CD14-positive monocyte (primary cell): ENCODE measurements around the gene HTR3A. TPM values are rescaled to one million over a fixed set of nuclear protein-coding genes. Genes with fewer than 3 reads are reported as not detected.

Experiments used
- DNase-seq, 3 donors: peaks; one replicate each; pipeline ENCODE4 v3.0.0-alpha.2; 2011 to 2022
- H2AFZ ChIP-seq: 2 replicates; pipeline ENCODE4 v1.6.0; 2012; ENCODE audit warnings: mild to moderate bottlenecking, low read depth, low read length, inconsistent platforms; ENCODE audit not compliant: insufficient read depth, poor library complexity, severe bottlenecking
- H3K27ac ChIP-seq, 2 donors: 1 replicate in 1 of 2; 2 replicates in 1 of 2; pipeline ENCODE4 v1.5.1; 2012 to 2013; ENCODE audit warnings: low read length in 2 of 2, control low read depth in 1 of 2, inconsistent platforms in 1 of 2, low read depth in 1 of 2, mild to moderate bottlenecking in 1 of 2
- H3K27me3 ChIP-seq, 2 donors: one replicate each; pipeline versions ENCODE4 v1.6.0 to v1.6.1; 2011 to 2013; ENCODE audit warnings: low read length in 2 of 2; ENCODE audit not compliant: control insufficient read depth in 2 of 2, insufficient read depth in 2 of 2
- H3K36me3 ChIP-seq, 2 donors: replicated peaks in 1 of 2; 1 replicate in 1 of 2; 2 replicates in 1 of 2; pipeline versions ENCODE4 v1.5.1 to v1.6.1; 2012 to 2013; ENCODE audit warnings: low read length in 2 of 2, control low read depth in 1 of 2, inconsistent platforms in 1 of 2, mild to moderate bottlenecking in 1 of 2; ENCODE audit not compliant: insufficient read depth in 2 of 2, control insufficient read depth in 1 of 2
- H3K4me1 ChIP-seq, 2 donors: 1 replicate in 1 of 2; 2 replicates in 1 of 2; pipeline versions ENCODE4 v1.5.1 to v1.6.1; 2012 to 2013; ENCODE audit warnings: low read length in 2 of 2, control low read depth in 1 of 2, inconsistent platforms in 1 of 2, mild to moderate bottlenecking in 1 of 2, moderate library complexity in 1 of 2; ENCODE audit not compliant: insufficient read depth in 2 of 2, control insufficient read depth in 1 of 2
- H3K4me2 ChIP-seq: replicated peaks from 2 replicates; pipeline ENCODE3; 2012; ENCODE audit warnings: low read length, moderate library complexity, mild to moderate bottlenecking; ENCODE audit not compliant: poor library complexity, severe bottlenecking; ENCODE audit errors: extremely low read depth
- H3K4me3 ChIP-seq, 3 experiments: fragments of 200-600 bp in 1 of 3; sonication (generic) in 1 of 3; replicated peaks in 1 of 3; 1 replicate in 2 of 3; 2 replicates in 1 of 3; pipeline ENCODE4 v1.5.1; 2011 to 2013; ENCODE audit warnings: low read length in 3 of 3, mild to moderate bottlenecking in 3 of 3, control low read depth in 2 of 3, low read depth in 2 of 3, inconsistent platforms in 1 of 3, moderate library complexity in 1 of 3
- H3K79me2 ChIP-seq: 2 replicates; pipeline ENCODE4 v1.6.0; 2012; ENCODE audit warnings: mild to moderate bottlenecking, control low read depth, inconsistent platforms, low read length, moderate library complexity; ENCODE audit not compliant: insufficient read depth
- H3K9ac ChIP-seq: 2 replicates; pipeline ENCODE4 v1.6.0; 2017; ENCODE audit warnings: low read length, mild to moderate bottlenecking; ENCODE audit not compliant: insufficient read depth, poor library complexity, severe bottlenecking
- H3K9me3 ChIP-seq, 2 donors: replicated peaks in 1 of 2; 1 replicate in 1 of 2; 2 replicates in 1 of 2; pipeline versions ENCODE4 v1.5.1 to v1.6.1; 2012 to 2013; ENCODE audit warnings: low read length in 2 of 2, control low read depth in 1 of 2; ENCODE audit not compliant: control insufficient read depth in 1 of 2, insufficient read depth in 1 of 2
- H4K20me1 ChIP-seq: 2 replicates; pipeline ENCODE4 v1.6.0; 2012; ENCODE audit warnings: mild to moderate bottlenecking, low read length, control low read depth, moderate library complexity; ENCODE audit not compliant: insufficient read depth
- H3K27ac Mint-ChIP-seq, 7 donors: one replicate each; pipeline ENCODE4 v1.8.0; 2020; ENCODE audit warnings: mild to moderate bottlenecking in 7 of 7, mixed read lengths in 7 of 7, moderate library complexity in 6 of 7, inconsistent platforms in 2 of 7
- H3K27me3 Mint-ChIP-seq, 3 donors: one replicate each; pipeline ENCODE4 v1.8.0; 2021 to 2022; ENCODE audit warnings: low read depth in 3 of 3, mild to moderate bottlenecking in 3 of 3, mixed read lengths in 3 of 3, moderate library complexity in 3 of 3, inconsistent platforms in 1 of 3
- H3K36me3 Mint-ChIP-seq, 2 donors: one replicate each; pipeline ENCODE4 v1.8.0; 2020; ENCODE audit warnings: mixed read lengths in 2 of 2, inconsistent platforms in 1 of 2, mild to moderate bottlenecking in 1 of 2
- H3K4me1 Mint-ChIP-seq: one replicate; pipeline ENCODE4 v1.8.0; 2020; ENCODE audit warnings: mild to moderate bottlenecking, mixed read lengths
- H3K4me3 Mint-ChIP-seq, 2 donors: one replicate each; pipeline ENCODE4 v1.8.0; 2020; ENCODE audit warnings: mild to moderate bottlenecking in 2 of 2, mixed read lengths in 2 of 2, moderate library complexity in 1 of 2
- H3K9me3 Mint-ChIP-seq, 7 donors: one replicate each; pipeline ENCODE4 v1.8.0; 2020 to 2022; ENCODE audit warnings: mixed read lengths in 7 of 7, mild to moderate bottlenecking in 6 of 7, moderate library complexity in 6 of 7, inconsistent platforms in 2 of 7
- CTCF ChIP-seq: fragments of 200-600 bp; IDR thresholded peaks from one replicate; pipeline ENCODE4 v1.8.0; 2022; ENCODE audit warnings: antibody characterized with exemption, mild to moderate bottlenecking
- WGBS: methylation state at CpG from one replicate; pipeline ENCODE4 v1.1.5; 2013; ENCODE audit warnings: missing lambda C conversion rate; ENCODE audit not compliant: insufficient coverage; 5-methylcytosine and 5-hydroxymethylcytosine counted together
- intact Hi-C, 2 donors: fragments of 100-400 bp; cut with micrococcal nuclease; formaldehyde crosslinking; loops; one replicate each; pipeline versions ENCODE4 v1.15.0 to v1.15.1; 2023
- polyA plus RNA-seq, 3 donors: library from polyadenylated mRNA; depleted of rRNA in 1 of 3; unstranded in 2 of 3; stranded (reverse) in 1 of 3; fragments of 300-500 nt in 2 of 3; fragments of >200 nt in 1 of 3; fragmentation: Illumina TruSeq in 2 of 3; gene quantifications; 1 replicate in 2 of 3; 2 replicates in 1 of 3; pipeline ENCODE4 v1.2.3, GENCODE V29; 2012 to 2021

The HTR3A gene
- polyA plus RNA-seq, 3 donors: not detected

- Mint-ChIP-seq H3K4me3 (peak overlapping the region; percentile 40 to 90), H3K27me3 (peaks cover 0 to 4% (median 0%) of the 10 kb centered on the region in 3 donors), H3K27ac (peak overlapping the region in 6 of 7 donors; percentile 4 to 60 (median 45)), H3K9me3 (no peaks in the 10 kb centered on the region), H3K4me1 (peaks cover 24% of the 10 kb centered on the region), H3K36me3 (no peaks in the 10 kb centered on the region)
- WGBS: 2% methylated on average over 9 of the region's 10 CpGs
- Histone ChIP-seq H3K36me3 (no peaks in the 10 kb centered on the region), H3K27ac (peak overlapping the region; percentile 37 to 39), H3K9me3 (no peaks in the 10 kb centered on the region), H3K4me2 (peak overlapping the region; percentile 55), H3K9ac (no peak overlapping the region), H3K79me2 (no peaks in the 10 kb centered on the region), H3K4me1 (peaks cover 25 to 28% of the 10 kb centered on the region in 2 donors), H3K4me3 (peak overlapping the region in 1 of 3 experiments; percentile 44), H4K20me1 (no peaks in the 10 kb centered on the region), H3K27me3 (no peaks in the 10 kb centered on the region), H2AFZ (peak overlapping the region; percentile 58)
- intact Hi-C loops: no loop called here
- peak; percentile 56 to 79 (median 68) for DNase-seq
- TF ChIP-seq CTCF: no peak
Measured at GRCh38 chr11:113952588-113952987, 22.3 kb upstream of the HTR3A start.

GRCh38 chr11:113954235-113954634, 20.7 kb upstream of the HTR3A start:
- Mint-ChIP-seq H3K4me1 (peaks cover 23% of the 10 kb centered on the region), H3K9me3 (no peaks in the 10 kb centered on the region), H3K27ac (peak overlapping the region in 1 of 7 donors; percentile 28), H3K4me3 (no peak overlapping the region), H3K36me3 (no peaks in the 10 kb centered on the region), H3K27me3 (peaks cover 0 to 4% (median 0%) of the 10 kb centered on the region in 3 donors)
- Histone ChIP-seq H4K20me1 (no peaks in the 10 kb centered on the region), H3K4me2 (no peak overlapping the region), H3K27ac (no peak overlapping the region), H3K36me3 (no peaks in the 10 kb centered on the region), H3K4me1 (peaks cover 18 to 21% of the 10 kb centered on the region in 2 donors), H3K4me3 (no peak overlapping the region), H2AFZ (no peak overlapping the region), H3K9ac (no peak overlapping the region), H3K27me3 (no peaks in the 10 kb centered on the region), H3K79me2 (no peaks in the 10 kb centered on the region), H3K9me3 (no peaks in the 10 kb centered on the region)
- TF ChIP-seq CTCF: no peak
- no peak for DNase-seq
- intact Hi-C loops: no loop called here
- WGBS: 95% methylated on average over 6 of the region's 6 CpGs
